GM21786 (cell line): ENCODE measurements around the gene SPINT3.

Experiments
- ATAC-seq: cut with Tn5 transposase; IDR thresholded peaks from one replicate; pipeline ENCODE4 v1.9.1; 2021; ENCODE audit not compliant: unreplicated experiment

Gene SPINT3, protein sequence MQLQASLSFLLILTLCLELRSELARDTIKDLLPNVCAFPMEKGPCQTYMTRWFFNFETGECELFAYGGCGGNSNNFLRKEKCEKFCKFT

DNA sequence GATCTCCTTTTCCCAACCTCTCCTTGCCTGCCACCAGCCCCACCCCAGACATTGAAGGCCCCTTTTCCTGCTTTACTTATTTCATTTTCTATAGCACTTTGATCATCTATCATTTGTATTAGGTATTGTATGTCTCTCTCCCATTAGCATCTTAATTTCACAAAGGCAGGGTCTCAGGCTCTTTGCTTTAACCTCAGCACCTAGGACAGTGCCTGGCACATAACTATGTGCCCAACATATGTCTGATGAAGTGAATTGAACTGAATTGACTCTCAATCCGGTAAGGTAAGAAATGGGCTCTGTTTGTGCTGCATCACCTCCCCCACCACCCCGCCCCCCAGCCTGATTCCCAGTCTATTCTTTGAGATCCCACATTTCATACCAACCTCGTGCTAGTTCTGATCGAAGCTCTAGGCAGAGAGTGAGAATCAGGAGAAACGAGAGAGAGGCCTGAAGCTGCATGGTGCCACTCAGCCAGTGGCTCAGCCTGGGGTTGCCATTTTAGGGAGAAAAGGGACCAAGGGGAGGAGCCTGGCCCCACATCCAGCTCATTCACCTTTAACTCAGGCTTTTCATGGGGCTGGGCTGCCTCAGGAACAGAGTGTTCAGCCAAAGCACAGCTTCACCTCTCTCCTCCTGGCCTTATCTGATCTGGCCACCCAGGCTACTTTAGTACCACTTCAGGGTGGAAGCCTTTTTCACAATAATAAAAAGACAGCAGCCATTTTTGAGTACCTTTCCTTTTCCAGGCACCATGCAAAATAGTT, at the start of gene SPINT3:
Gene SPINT3, minus strand, starts transcription at position 476 of the 767 bp plus-strand sequence. Its CDS starts 14 bp downstream, at position 462.
- ATAC-seq = no peak

DNA sequence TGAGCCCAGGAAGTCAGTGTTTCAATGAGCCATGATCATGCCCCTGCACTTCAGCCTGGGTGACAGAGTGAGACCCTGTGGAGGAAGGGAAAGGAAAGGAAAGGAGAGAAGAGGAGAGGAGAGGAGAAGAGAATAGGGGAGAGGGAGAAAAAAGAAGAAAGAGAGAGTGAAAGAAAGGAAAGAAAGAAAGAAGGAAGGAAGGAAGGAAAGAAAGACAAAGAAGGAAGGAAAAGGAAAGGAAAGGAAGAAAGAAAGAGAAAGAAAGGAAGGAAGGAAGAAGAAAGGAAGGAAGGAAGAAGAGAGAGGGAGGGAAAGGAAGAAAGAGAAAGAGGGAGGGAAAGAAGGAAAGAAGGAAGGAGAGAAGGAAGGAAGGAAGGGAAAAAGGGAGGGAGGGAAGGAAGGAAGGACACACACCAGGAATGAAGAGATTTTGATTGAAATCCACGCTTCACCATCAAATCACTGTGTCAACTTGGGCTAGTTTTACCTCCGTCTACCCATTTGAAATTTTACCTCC, 49.4 kb upstream of the SPINT3 start:
- ATAC-seq = no peak

DNA sequence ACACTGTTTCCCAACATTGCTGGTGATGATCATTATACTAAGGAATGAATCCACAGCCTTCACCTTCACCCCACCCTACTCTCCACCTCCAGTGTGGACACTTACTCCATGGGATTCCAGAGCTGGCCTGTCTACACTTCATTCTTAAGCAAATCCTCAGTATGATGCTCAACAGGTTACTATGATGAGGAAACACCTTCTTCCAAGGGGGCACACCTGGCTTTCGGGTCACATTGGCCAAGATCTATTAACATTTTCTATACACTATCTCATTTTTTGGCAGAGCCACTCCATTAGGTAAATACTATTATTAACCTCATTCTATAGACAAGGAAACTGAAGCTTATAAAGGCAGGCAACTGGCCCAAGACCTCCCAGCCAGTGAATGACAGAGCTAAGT, 39.8 kb upstream of the SPINT3 start:
- ATAC-seq = no peak

DNA sequence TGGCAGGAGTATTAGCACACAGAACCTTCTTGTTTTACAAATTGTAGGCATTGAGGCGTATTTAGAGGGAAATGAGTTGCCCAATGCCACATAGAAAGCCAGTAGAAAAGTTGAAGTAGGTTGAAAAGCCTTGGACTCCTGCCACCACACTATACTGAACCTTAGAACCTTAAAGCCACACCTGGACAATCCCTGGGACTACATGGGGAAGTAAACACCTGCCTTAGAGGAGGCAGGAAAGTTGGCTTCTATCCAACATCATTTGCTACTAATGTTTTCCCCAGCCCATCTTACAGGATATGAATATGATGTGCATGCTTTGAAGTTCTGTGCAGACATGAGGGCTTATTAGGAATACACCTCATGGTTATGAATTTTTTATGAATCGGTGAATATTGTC, 37.0 kb upstream of the SPINT3 start:
- no peak for ATAC-seq

DNA sequence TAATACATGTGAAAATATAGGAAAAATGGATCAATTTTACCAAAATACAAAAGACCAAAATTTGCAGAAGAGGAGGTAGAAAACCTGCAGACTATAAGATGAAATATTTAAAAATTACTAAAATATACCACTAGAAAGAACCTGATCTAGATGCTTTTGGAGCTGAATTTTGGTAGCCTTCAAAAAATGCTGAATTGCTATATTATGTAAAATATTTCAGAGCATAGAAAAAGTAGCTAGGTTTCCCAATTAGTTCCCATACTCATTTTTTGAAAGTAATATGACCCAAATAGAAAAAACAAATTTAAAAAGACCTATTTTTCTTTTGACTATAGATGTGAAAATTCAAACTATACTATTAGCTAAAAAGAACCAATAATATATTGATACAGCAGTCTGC, 35.3 kb upstream of the SPINT3 start:
- no peak for ATAC-seq

DNA sequence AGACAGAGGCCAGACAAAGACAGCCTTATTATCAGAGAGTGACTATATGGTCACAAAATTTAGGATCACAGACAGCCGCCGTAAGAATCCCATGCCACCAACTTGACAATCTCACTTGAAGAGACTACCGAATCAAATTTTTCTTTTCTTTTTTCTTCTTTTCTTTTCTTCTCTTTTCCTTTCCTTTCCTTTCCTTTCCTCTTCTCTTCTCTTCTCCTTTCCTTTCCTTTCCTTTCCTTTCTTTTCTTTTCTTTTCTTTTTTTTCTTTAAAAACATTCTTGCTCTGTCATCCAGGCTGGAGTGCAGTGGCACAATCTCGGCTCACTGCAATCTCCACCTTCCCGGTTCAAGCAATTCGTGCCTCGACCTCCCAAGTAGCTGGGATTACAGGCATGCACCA, 33.0 kb upstream of the SPINT3 start:
- no peak for ATAC-seq

DNA sequence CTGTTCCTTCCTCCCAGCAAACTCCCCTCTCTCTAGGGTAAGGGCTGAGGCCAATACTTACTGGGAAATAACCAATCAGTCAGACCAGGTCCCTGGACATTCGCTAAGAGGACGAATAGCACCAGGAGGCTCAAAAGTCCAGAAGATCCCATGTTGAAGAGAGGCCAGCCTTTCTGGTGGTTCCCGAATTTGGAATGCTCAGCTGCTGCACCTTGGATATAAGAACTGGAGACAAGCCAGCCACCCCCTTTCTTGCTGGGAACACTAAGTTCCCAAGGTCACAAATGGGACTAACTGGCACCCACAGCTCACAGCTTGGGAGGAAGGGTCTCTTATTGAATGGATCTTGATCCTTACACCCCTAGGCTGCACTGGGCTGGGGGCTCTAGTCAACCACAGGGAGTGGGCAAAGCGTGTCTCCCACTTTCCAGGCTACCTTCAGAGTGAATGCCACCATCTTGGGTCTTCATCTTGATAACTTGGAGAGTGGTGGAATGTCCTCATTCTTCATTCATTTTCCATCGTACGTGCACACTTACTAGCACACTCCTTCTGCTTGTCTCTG, 31.9 kb upstream of the SPINT3 start, which contains the start of gene EPPIN:
Gene EPPIN, minus strand, starts transcription at position 196 of the 565 bp plus-strand sequence. Its CDS starts 44 bp downstream, at position 152.
- ATAC-seq = no peak

DNA sequence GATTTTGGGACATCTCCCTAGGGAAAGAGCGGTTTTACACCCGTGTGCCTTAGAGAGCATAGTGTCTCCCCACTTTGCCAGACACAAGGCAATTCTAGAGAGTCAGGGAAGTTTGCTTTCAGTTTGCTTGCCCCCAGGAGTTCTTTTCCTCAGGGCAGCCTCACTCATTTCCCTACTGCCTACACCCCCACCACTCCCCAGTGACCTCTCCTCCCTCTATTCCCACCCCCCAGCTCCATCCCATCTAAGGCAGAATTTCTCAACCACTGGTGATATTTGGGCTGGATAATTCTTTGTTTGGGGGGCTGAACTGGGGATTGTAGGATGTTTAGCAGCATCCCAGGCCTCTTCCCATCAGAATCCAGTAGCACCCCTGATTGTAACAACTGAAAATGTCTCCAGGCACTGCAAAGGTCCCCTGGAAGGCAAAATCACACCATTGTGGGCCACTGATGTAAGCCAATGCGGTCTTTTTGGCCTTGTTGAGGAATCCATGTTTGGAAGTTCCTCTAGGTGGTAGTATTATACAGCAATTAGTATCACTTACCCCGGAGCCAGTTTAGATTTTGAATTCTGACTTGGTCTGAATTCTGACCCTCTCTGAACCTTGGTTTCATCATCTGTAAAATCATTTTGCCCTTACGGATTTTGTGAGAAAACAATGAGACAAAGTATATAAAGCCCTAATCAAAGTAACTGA, 30.5 kb upstream of the SPINT3 start:
- no peak for ATAC-seq

DNA sequence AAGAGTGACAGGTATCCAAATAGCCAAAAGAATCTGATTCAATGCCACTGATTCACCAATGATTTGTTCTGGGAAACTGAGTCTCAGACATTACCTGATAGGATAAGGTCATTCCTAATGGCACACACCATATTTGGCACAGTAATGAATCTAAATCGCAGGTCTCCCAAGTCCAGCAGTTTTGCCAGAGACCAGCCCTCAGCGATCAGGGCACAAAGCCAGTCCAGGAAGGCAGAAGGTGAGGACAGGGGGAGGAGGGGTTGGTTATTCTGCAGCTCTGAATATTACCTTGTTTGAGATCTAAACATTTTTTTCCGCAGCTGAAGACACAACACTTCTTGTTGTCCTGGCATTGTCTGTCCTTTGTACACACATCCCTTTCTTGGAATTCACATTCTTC, 29.9 kb upstream of the SPINT3 start:
- ATAC-seq = no peak

DNA sequence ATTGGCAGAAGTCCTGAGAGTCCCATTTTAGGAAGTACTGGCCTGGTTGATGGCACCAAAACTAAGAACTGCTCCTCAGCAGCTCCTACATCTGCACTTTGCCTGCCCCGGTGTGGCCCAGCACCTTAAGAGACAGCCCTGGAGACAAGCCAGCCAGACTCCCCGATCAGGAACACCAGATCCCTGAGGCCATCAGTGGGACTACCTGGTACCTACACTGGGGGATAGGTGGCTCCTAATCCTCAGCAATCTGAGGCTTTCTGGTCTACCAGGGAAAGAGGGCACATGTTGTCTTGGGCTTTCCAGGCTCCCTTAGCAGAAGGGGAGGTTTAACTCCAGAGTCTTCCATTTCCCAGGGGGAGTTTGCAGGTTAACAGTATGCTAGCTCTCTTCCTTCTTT, 24.0 kb upstream of the SPINT3 start, which contains the start of gene WFDC6:
Gene WFDC6, minus strand, starts transcription at position 101 of the 400 bp plus-strand sequence. Its CDS starts 75 bp downstream, at position 26.
- ATAC-seq = no peak

DNA sequence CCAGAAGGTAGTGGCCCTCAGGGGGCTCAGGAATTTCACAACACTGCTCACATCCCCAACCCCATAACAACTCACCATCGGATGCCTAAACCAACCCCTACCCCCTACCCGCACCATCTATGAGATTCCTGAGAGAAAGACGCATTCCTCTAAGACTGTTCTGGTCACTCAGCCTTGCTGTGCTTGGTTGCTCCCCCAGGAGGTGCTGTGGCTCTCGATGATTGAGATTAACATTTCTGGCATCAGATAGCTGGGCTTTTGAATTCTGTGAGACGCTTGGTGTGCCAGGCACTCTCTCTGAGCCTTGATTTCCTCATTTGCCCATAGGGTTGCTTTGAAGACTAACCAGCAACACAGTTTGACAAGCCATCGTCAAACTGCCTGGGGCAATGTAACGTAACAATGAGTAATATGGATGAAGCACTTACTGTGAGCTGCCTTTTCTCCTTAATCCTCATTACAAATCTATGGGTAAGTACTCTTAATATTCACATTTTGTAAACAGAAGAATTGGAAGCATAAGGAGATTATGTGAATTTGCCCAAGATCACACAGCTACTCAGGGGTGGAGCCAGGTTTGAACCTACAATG, 22.9 kb upstream of the SPINT3 start:
- ATAC-seq = no peak

DNA sequence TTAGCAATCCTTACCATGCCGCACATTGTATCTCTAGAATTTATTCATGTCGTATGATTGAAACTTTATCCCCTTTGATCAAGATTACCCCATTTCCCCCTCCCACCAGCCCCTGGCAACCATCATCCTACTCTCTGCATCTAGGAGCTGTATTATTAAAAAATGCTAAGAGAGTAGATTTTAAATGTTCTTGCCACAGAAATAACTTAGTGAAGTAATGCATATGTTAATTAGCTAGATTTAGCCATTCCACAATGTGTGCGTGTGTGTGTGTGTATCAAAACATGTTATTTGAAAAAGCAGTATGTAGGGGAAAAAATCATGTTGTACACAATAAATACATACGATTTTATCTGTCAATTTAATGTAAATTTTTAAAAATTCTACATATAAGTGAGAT, 11.9 kb upstream of the SPINT3 start:
- no peak for ATAC-seq

DNA sequence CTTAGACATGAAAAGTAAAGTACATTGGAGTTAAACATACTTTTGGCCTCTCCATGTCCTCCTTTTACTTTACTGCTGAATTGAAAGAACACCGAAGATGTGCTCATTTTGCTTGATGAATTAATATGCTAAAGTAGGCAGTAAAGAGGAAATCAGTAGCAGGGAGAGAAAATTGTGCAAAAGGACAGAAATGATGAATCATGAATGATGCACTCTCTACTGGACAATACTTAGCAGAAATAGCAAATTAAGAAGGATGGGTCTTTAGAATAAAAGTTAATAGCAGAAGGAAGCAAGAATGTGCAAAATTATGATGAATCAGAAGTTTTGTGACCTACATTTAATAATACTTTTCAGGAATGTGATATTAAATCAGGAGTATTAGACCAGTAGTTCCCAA, 8.4 kb upstream of the SPINT3 start:
- ATAC-seq = no peak

DNA sequence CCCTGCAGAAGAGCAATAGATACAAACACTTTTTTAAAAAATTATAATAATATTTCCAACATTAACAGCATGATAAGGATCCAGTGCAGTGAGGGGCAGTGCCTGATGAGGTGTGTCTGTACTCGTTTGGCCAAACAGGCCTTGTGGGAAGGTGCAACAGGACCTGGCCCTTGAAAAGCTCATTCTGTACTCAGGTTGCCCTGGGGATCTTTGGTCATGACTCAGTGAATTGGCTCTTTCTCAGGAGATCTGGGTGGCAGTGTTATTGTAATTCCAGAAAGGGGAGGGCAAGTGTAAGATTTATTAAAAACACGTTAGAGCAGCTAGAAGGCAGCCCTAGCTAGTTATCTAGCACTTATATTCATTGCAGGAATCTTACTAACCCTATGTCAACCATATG, 2.9 kb upstream of the SPINT3 start:
- no peak for ATAC-seq

DNA sequence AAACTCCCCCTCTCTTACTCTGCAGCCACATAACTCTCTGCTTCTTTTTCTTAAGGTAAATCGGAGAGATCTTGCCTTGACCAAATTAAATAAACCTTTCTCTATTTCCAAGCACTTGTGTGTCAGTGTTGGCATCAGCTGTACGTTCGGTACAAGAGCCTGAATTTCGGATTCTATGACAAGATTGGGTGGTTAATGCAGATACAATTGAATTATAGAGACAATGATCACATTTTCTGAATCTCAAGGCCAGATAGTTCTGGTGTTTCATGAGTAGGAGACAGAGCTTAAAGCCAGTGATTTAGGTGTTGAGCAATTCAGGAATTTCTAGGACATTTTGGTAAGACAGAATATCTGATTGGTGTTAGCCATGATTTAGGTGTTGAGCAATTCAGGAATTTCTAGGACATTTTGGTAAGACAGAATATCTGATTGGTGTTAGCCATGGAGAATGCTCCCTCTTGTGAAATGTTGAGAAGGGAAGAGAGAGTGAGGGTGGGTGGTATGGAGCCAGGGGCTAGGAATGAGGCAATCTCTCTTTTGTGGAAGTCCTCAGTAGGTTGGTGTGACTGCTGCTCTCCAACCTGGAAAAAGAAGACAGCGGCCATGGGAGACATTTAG, 5.1 kb downstream of the SPINT3 start:
- ATAC-seq = no peak

DNA sequence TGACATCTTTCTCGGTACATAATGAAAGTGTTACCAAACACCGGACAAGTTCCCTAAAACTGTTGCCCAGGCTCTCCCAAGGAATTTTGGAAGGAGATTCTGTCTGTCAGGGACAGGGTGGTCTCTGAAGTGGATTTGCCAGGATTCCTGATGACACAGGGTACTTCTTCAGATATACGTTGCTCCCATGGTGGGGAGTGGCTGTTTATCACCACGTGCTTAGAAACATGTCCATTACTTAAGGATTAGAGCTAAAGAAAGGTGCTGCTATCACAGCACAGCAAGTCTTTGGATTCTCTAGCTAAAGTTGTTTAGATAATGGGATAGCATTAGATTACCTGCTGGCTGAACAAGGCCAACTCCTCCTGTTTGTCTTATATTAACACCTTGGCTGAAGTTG, 6.3 kb downstream of the SPINT3 start:
- no peak for ATAC-seq

DNA sequence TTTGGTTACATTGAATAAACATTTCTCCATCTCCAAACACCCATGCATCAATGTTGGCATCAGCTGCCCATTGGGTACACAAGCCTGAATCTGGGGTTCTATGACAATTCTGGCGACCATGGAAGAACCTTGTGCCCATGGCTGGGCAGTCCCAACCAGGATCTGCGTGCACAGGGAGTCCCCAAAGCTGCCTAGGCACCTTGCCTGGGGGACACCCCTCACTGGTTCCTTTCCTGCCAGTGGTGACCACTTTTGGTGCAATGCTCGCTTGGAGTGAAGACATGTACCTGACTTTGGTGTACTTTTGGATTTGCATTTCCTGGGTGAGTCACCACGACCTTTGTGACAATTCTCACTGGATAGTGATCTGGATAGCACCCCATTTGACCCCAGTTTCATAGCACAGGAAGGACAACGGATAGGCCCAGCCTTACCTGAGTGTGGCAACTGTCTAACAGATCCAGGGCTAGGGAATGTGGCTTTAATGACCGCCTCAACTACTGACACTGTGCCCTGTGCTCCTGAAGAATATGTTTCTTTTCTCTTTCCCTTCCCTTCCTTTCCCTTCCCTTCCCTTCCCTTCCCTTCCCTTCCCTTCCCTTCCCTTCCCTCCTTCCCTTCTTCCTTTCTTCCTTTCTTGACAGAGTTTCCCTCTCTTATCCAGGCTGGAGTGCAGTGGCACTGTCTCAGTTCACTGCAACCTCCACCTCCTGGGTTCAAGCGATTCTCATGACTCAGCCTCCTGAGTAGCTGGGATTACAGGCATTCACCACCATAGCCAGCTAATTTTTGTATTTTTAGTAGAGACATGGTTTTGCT, 7.1 kb downstream of the SPINT3 start:
- no peak for ATAC-seq

DNA sequence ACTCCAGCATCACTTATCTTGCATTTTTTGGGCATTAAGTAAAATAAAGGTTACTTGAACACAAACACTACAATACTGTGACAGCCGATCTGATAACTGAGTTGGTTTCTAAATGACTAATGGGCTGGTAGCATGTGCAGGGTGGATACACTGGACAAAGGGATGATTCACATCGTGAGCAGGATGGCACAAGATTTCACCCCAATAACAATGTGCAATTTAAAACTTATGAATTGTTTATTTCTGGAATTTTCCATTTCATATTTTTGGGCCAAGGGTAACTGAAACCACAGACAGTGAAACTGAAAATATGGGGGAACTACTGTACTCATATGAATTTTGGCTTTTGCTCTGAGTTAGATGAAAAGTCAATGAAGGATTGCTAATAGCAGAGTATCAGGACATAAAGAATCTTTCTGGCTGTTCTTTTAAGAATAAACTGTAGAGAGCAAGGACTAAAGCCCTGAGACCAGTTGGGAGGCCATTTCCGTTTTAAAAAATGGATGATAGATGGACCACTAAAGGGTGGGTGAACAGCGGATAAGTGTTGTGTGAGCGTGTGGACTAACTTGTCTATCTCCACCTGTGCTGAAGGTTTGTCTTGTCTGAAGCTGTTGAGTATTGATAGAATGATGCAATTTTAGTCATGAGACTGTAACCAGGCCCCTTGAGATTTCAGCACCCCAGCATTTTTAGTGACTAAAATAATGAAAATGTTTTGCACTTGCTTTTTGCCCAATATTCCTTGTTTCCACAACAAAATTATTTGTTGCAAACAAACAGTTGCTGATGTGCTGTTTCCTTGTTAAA, 8.2 kb downstream of the SPINT3 start:
- no peak for ATAC-seq

DNA sequence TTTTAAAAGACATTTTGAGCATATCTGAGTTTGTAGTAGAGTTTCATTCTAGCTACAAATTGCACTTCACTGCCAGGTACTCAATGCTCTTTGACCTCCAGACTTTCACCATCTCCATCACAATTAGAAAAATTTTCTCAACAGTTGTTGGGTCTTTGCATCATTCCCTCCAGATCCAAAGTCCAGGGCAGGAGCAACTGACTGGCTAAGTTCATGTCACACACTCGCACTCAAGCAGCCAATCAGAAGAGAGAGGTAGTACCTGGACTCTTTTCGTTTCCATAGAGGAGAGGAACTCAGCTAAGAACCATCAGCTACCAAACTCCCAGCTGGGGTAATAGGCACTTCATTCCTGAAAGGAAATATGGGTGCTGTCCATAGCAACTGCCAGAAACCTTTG, 9.0 kb downstream of the SPINT3 start:
- no peak for ATAC-seq
